Gastrocnemius medialis (tissue), 4 donors: Measurements from ENCODE around the gene OTOF. TPM values are rescaled to one million over a fixed set of nuclear protein-coding genes. Genes with fewer than 3 reads are reported as not detected.

ENCODE experiments used
- ATAC-seq, 2 donors: fragments of 150-250 bp; one replicate each; pipeline ENCODE4 v1.9.1; 2016
- DNase-seq, 2 donors: peaks; one replicate each; pipeline ENCODE4 v3.0.0-alpha.2; 2019
- H3K27ac ChIP-seq, 4 donors: fragments of 200-600 bp; sonication (generic); 1 replicate in 1 of 4; 2 replicates in 3 of 4; pipeline ENCODE4 v1.5.1; 2016 to 2018; ENCODE audit warnings: mild to moderate bottlenecking in 2 of 4, moderate library complexity in 1 of 4
- H3K27me3 ChIP-seq, 3 donors: fragments of 200-600 bp; sonication (generic) in 2 of 3; 1 replicate in 1 of 3; 2 replicates in 2 of 3; pipeline versions ENCODE4 v1.5.1 to v1.6.0; 2016 to 2019; ENCODE audit warnings: mild to moderate bottlenecking in 1 of 3, moderate library complexity in 1 of 3
- H3K36me3 ChIP-seq, 2 donors: fragments of 200-600 bp; sonication (generic) in 1 of 2; one replicate each; pipeline ENCODE4 v1.5.1; 2017 to 2018
- H3K4me1 ChIP-seq, 2 donors: fragments of 200-600 bp; sonication (generic) in 1 of 2; one replicate each; pipeline ENCODE4 v1.5.1; 2016 to 2017; ENCODE audit warnings: mild to moderate bottlenecking in 2 of 2
- H3K4me3 ChIP-seq, 4 donors: fragments of 200-600 bp; sonication (generic) in 3 of 4; 1 replicate in 1 of 4; 2 replicates in 3 of 4; pipeline ENCODE4 v1.5.1; 2016 to 2019; ENCODE audit warnings: mild to moderate bottlenecking in 2 of 4
- H3K9me3 ChIP-seq, 3 donors: fragments of 200-600 bp; sonication (generic) in 2 of 3; 1 replicate in 1 of 3; 2 replicates in 2 of 3; pipeline ENCODE4 v1.5.1; 2016 to 2019
- CTCF ChIP-seq, 5 experiments: fragments of 450-650 bp in 3 of 5; fragments of 200-600 bp in 2 of 5; sonication (generic) in 2 of 5; IDR thresholded peaks in 4 of 5; conservative IDR thresholded peaks in 1 of 5; 1 replicate in 4 of 5; 2 replicates in 1 of 5; pipeline ENCODE4 v1.5.1; 2016 to 2019; ENCODE audit warnings: antibody characterized with exemption in 5 of 5, mild to moderate bottlenecking in 3 of 5, moderate library complexity in 3 of 5
- POLR2A ChIP-seq, 2 donors: fragments of 450-650 bp; IDR thresholded peaks; one replicate each; pipeline ENCODE4 v1.6.1; 2017; ENCODE audit warnings: antibody characterized with exemption in 2 of 2, mild to moderate bottlenecking in 2 of 2, moderate library complexity in 2 of 2
- in situ Hi-C, 4 donors: fragments of 200-750 bp; cut with MboI; loops; one replicate each; pipeline versions ENCODE4 v1.15.0 to v1.8.0; 2017; ENCODE audit warnings: low sequenced_read_pairs in 4 of 4
- intact Hi-C: fragments of 100-400 bp; cut with DNase I; formaldehyde crosslinking; loops from one replicate; pipeline ENCODE4 v1.15.1; 2023; ENCODE audit warnings: low total_unique reads
- total RNA-seq, 4 donors: library from RNA; depleted of rRNA; stranded (reverse); fragments of >200 nt; gene quantifications; one replicate each; pipeline versions ENCODE4 v1.1.0 to v1.2.3, GENCODE V29; 2016

Gene OTOF
- total RNA-seq, 4 donors from 2014 or later, result 0.09 to 0.46 TPM; not detected in 2

GRCh38 chr2:26422947-26423629, 54.8 kb downstream of the OTOF start:
- Histone ChIP-seq H3K36me3 (no peaks in the 10 kb centered on the region), H3K27ac (no peak overlapping the region), H3K27me3 (no peaks in the 10 kb centered on the region), H3K4me1 (no peaks in the 10 kb centered on the region), H3K9me3 (no peaks in the 10 kb centered on the region), H3K4me3 (no peak overlapping the region)
- in situ Hi-C loops (no loop called here), intact Hi-C loops (no loop called here)
- ATAC-seq (no peak), DNase-seq (no peak)
- TF ChIP-seq CTCF (IDR thresholded peaks at IDR 0.05 in 4 of 5, conservative IDR thresholded peaks at IDR 0.05 in 1 of 5), result no peak
- no peak for TF ChIP-seq POLR2A (IDR thresholded peaks at IDR 0.05)

- no peak for TF ChIP-seq POLR2A (IDR thresholded peaks at IDR 0.05)
- TF ChIP-seq CTCF (IDR thresholded peaks at IDR 0.05 in 4 of 5, conservative IDR thresholded peaks at IDR 0.05 in 1 of 5), result no peak
- Histone ChIP-seq H3K36me3 (no peaks in the 10 kb centered on the region), H3K9me3 (no peaks in the 10 kb centered on the region), H3K27ac (no peak overlapping the region), H3K4me1 (no peaks in the 10 kb centered on the region), H3K4me3 (no peak overlapping the region), H3K27me3 (no peaks in the 10 kb centered on the region)
- intact Hi-C loops, result no loop called here
- ATAC-seq (no peak), DNase-seq (no peak)
- in situ Hi-C loops, result no loop called here
These were observed 56.0 kb downstream of the OTOF start for GRCh38 chr2:26421961-26422360.

GRCh38 chr2:26414311-26414710, 63.6 kb downstream of the OTOF start:
- H3K27ac ChIP-seq, result no peak overlapping the region
- intact Hi-C loops, result no loop called here
- in situ Hi-C loops, result no loop called here
- H3K4me3 ChIP-seq, result no peak overlapping the region
- DNase-seq (no peak), ATAC-seq (no peak)
- no peaks in the 10 kb centered on the region for H3K4me1 ChIP-seq
- no peaks in the 10 kb centered on the region for H3K9me3 ChIP-seq
- H3K36me3 ChIP-seq, result no peaks in the 10 kb centered on the region
- H3K27me3 ChIP-seq, result no peaks in the 10 kb centered on the region
- TF ChIP-seq CTCF (IDR thresholded peaks at IDR 0.05 in 4 of 5, conservative IDR thresholded peaks at IDR 0.05 in 1 of 5) (no peak), POLR2A (IDR thresholded peaks at IDR 0.05) (no peak)

GRCh38 chr2:26412091-26412673, 65.7 kb downstream of the OTOF start:
- ATAC-seq, result no peak
- Histone ChIP-seq H3K4me1 (no peaks in the 10 kb centered on the region), H3K4me3 (no peak overlapping the region), H3K36me3 (no peaks in the 10 kb centered on the region), H3K27ac (no peak overlapping the region), H3K27me3 (no peaks in the 10 kb centered on the region), H3K9me3 (no peaks in the 10 kb centered on the region)
- TF ChIP-seq CTCF (IDR thresholded peaks at IDR 0.05 in 4 of 5, conservative IDR thresholded peaks at IDR 0.05 in 1 of 5), result no peak
- TF ChIP-seq POLR2A (IDR thresholded peaks at IDR 0.05), result no peak
- intact Hi-C loops (no loop called here), in situ Hi-C loops (no loop called here)
- DNase-seq, result no peak
